GM10266 (cell line): ENCODE data around the gene SH3GL3.

Experiments
- DNase-seq: peaks from one replicate; pipeline ENCODE4 v3.0.0; 2012; ENCODE audit errors: extremely low spot score
- TF ChIP-seq, protein P1 (sequence below): IDR thresholded peaks from 2 replicates; pipeline ENCODE4 v1.5.1; 2012; ENCODE audit warnings: mild to moderate bottlenecking, low read depth; ENCODE audit not compliant: control insufficient read depth, insufficient read depth; ENCODE audit errors: missing control alignments

Gene SH3GL3

DNA sequence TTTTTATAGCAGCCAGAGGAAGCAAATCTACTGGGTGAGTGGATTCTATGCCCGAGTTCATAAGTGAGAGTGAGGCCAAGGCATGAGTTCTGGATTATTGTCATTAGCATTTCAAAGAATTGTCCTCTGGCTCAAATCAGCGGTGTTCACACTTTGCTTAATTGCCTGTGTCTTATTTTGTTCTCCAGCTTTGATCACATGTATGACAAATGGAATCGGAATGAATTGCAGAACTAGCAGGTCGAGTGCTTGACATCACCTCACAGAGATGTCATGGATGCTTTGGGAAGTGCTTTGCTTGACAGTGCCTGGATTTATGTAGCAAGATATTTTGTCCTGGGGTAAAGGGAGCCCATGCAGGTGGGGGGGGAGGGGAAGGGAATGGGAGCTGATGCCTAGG, 68.0 kb downstream of the SH3GL3 start:
- TF ChIP-seq, protein P1, sequence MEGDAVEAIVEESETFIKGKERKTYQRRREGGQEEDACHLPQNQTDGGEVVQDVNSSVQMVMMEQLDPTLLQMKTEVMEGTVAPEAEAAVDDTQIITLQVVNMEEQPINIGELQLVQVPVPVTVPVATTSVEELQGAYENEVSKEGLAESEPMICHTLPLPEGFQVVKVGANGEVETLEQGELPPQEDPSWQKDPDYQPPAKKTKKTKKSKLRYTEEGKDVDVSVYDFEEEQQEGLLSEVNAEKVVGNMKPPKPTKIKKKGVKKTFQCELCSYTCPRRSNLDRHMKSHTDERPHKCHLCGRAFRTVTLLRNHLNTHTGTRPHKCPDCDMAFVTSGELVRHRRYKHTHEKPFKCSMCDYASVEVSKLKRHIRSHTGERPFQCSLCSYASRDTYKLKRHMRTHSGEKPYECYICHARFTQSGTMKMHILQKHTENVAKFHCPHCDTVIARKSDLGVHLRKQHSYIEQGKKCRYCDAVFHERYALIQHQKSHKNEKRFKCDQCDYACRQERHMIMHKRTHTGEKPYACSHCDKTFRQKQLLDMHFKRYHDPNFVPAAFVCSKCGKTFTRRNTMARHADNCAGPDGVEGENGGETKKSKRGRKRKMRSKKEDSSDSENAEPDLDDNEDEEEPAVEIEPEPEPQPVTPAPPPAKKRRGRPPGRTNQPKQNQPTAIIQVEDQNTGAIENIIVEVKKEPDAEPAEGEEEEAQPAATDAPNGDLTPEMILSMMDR = no peak
- no peak for DNase-seq

DNA sequence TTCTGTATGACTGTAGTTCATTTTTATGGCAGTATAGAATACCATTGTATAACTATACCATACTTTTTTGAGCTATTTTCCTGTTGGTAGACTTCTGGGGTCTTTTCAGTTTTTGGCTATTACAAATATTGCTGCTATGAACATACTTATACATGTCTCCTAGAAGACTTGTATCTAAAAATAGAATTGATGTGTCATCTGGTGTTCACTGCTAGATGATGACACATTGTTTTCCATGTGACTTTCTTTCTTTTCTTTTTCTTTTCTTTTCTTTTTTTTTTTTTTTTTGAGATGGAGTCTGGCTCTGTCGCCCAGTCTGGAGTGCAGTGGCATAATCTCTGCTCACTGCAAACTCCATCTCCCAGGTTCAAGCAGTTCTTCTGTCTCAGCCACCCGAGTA, 69.8 kb downstream of the SH3GL3 start:
- TF ChIP-seq, protein P1 = no peak

DNA sequence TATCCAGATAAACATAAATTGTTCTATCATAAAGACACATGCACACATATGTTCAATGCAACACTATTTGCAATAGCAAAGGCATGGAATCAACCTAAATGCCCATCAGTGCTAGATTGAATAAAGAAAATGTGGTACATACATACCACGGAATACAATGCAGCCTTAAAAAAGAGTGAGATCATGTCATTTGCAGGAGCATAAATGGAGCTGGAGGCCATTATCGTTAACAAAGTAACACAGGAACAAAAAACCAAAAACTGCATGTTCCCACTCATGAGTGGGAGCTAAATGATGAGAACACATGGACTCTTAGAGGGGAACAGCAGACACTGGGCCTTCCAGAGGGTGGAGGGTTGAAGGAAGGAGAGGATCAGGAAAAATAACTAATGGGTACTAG, 79.2 kb downstream of the SH3GL3 start:
- TF ChIP-seq, protein P1 = no peak
- no peak for DNase-seq

More for the DNA sequence above, 69.8 kb downstream of the SH3GL3 start:
- no peak for DNase-seq

DNA sequence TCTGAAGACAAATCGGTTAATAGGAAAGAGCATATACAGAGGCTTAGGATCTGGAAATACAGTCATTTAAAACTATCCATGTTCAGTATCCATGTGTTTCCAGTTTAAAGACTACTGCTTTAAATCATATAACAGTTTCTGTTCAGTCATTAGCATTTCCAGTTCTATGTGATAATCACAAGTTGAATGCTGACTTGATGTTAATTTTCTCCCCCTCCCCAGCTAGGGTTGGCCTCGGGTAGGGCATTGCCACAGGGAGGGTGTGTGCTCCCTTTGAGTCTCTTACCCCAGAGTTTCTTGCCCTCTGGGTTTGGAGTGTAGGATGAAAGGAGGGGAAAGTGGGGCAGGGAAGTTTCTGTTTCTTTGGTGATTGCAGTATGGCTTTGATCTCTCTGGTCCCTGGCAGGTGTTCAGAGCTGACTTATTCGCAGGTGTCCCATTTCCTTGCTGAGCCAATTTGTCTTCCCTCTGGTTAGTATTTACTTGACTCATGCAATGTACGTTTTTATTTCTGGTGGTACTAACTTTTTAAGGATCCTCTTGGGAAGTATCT, 86.3 kb downstream of the SH3GL3 start:
- TF ChIP-seq, protein P1 = no peak
- no peak for DNase-seq

DNA sequence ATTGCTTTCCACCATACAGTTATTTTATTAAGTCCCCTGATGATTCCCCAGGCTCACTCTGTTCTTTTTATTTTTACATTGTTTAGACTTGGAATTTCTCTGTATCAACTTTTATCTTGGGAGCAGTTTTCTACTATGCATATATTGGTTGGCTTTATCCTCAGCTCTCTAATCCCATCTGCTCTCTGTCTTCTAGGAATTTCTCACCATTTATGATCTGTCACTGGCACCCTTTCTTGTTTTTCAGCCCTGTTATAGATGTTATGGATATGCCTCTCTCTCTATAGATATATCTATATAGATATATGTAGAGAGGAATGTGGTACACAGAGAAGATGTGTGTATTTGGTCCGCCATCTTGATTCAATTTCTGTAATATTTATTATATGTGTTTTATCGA, 90.5 kb downstream of the SH3GL3 start:
- DNase-seq = no peak
- TF ChIP-seq, protein P1 = no peak

DNA sequence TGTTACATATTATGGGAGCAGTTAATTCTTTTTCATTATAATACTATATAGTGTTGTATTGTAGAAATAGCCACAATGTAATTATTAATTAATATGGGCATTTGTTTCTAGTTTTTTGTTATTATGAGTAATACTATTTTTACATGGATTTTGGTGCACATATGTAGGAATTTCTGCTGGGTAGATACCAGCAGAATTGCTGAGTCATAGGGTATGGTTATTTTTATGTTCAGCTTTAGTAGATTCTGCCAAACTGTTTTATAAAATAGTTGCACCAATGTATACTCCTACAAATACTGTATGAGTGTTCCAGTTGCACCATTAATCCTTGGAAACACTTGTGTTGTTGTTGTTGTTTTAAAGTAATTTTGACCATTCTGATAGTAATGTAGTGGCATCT, 91.5 kb downstream of the SH3GL3 start:
- DNase-seq = no peak
- TF ChIP-seq, protein P1 = no peak

DNA sequence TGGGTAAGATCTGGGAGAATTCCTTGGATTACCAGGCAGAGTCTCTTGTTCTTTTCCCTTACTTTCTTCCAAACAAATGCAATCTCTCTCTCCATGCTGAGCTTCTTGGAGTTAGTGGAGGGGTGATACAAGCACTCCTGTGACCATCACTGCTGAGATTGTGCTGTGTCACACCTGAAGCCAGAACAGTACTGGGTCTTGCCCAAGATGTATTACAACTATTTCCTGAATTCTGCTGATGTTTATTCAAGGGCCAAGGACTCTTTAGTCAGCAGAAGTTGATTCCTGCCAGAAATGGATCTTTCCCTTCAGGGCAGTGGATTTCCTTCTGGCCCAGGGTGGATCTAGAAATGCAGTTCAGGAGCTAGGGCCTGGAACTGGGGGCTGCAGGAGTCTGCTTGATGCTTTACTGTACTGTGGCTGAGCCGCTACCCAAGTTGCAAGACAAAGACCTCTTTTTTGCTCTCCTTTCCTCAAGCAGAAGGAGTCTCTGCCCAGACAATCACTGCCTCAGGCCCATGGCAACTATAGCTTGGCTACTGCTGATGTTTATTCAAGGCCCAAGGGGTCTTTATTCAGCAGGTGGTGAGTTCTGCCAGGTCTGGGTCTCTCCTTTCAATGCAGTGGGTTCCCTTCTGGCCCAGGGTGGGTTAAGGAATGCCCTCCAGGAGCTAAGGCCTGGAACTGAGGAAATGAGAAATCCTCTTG, 98.8 kb downstream of the SH3GL3 start:
- no peak for DNase-seq
- TF ChIP-seq, protein P1 = no peak
